Fibroblast of gingiva (primary cell): ENCODE measurements around the gene SUCLG2.
A peak's percentile ranks its signal among the peaks of the same experiment; 100 is the strongest.
"Not testable (repeated sequence)": the region's sequence is repeated elsewhere in the genome, so short reads cannot be mapped to it uniquely, and the experiment has no call there.

Experiments
- DNase-seq: peaks from one replicate; pipeline ENCODE4 v3.0.0-alpha.2; 2011; ENCODE audit warnings: low read depth

Gene SUCLG2

GRCh38 chr3:67609709-67610108 is 44.7 kb downstream of the SUCLG2 start:
- no peak for DNase-seq

- DNase-seq: no peak
Measured at GRCh38 chr3:67608034-67608433, 46.4 kb downstream of the SUCLG2 start.

GRCh38 chr3:67605377-67605776 is 49.0 kb downstream of the SUCLG2 start:
- DNase-seq: peak; percentile 64

GRCh38 chr3:67602816-67603215 is 51.6 kb downstream of the SUCLG2 start:
- DNase-seq: no peak

GRCh38 chr3:67601919-67602608 is 52.3 kb downstream of the SUCLG2 start:
- no peak for DNase-seq

GRCh38 chr3:67601385-67601784 is 53.0 kb downstream of the SUCLG2 start:
- DNase-seq: no peak

GRCh38 chr3:67599821-67600220 is 54.6 kb downstream of the SUCLG2 start:
- DNase-seq: no peak

GRCh38 chr3:67598814-67599556 is 55.4 kb downstream of the SUCLG2 start:
- DNase-seq: no peak

GRCh38 chr3:67595424-67595823 is 59.0 kb downstream of the SUCLG2 start:
- no peak for DNase-seq

GRCh38 chr3:67593761-67594234 is 60.6 kb downstream of the SUCLG2 start:
- peak; percentile 5 for DNase-seq

- no peak for DNase-seq
Measured at GRCh38 chr3:67592057-67592456, 62.4 kb downstream of the SUCLG2 start.

- no peak for DNase-seq
Measured at GRCh38 chr3:67587811-67588210, 66.6 kb downstream of the SUCLG2 start.

GRCh38 chr3:67587301-67587700 is 67.1 kb downstream of the SUCLG2 start:
- no peak for DNase-seq

- DNase-seq: not testable (repeated sequence)
Measured at GRCh38 chr3:67584608-67585007, 69.8 kb downstream of the SUCLG2 start.

GRCh38 chr3:67580430-67581000 is 73.9 kb downstream of the SUCLG2 start:
- no peak for DNase-seq

GRCh38 chr3:67578416-67578815 is 76.0 kb downstream of the SUCLG2 start:
- no peak for DNase-seq

- DNase-seq: no peak
Measured at GRCh38 chr3:67576441-67576840, 78.0 kb downstream of the SUCLG2 start.

- DNase-seq: no peak
Measured at GRCh38 chr3:67569324-67569723, 85.1 kb downstream of the SUCLG2 start.

- DNase-seq: no peak
Measured at GRCh38 chr3:67567893-67568292, 86.5 kb downstream of the SUCLG2 start.

GRCh38 chr3:67564973-67565372 is 89.4 kb downstream of the SUCLG2 start:
- no peak for DNase-seq

GRCh38 chr3:67564008-67564407 is 90.4 kb downstream of the SUCLG2 start:
- no peak for DNase-seq

- DNase-seq: no peak
Measured at GRCh38 chr3:67561667-67562394, 92.6 kb downstream of the SUCLG2 start.
